Astrocyte (in vitro differentiated cells and primary cell): ENCODE measurements around the gene S100A9. TPM values are rescaled to one million over a fixed set of nuclear protein-coding genes. Genes with fewer than 3 reads are reported as not detected.

Source experiments
- DNase-seq: peaks from one replicate; pipeline ENCODE4 v3.0.0-alpha.2; 2010; ENCODE audit warnings: low read depth
- FAIRE-seq: peaks from 2 replicates; lab custom pipeline; 2011; peaks lifted over from hg19 to GRCh38; lab: Jason Lieb, UNC
- H2AFZ ChIP-seq: 2 replicates; pipeline ENCODE4 v1.6.0; 2012; ENCODE audit warnings: low read depth, low read length, inconsistent platforms
- H3K27ac ChIP-seq: 2 replicates; pipeline ENCODE4 v1.5.1; 2011; ENCODE audit warnings: low read depth, low read length, inconsistent platforms
- H3K27me3 ChIP-seq: 2 replicates; pipeline ENCODE4 v1.6.0; 2011; ENCODE audit warnings: low read length, inconsistent platforms; ENCODE audit not compliant: insufficient read depth
- H3K36me3 ChIP-seq: 2 replicates; pipeline ENCODE4 v1.5.1; 2011; ENCODE audit warnings: low read length, inconsistent platforms; ENCODE audit not compliant: insufficient read depth
- H3K4me1 ChIP-seq: 2 replicates; pipeline ENCODE4 v1.5.1; 2011; ENCODE audit warnings: low read length, inconsistent platforms; ENCODE audit not compliant: insufficient read depth
- H3K4me2 ChIP-seq: 2 replicates; pipeline ENCODE4 v1.6.0; 2012; ENCODE audit warnings: low read length, inconsistent platforms
- H3K4me3 ChIP-seq: 2 replicates; pipeline ENCODE4 v1.5.1; 2011; ENCODE audit warnings: low read depth, mild to moderate bottlenecking, low read length, inconsistent platforms; ENCODE audit not compliant: insufficient read depth
- H3K79me2 ChIP-seq: 2 replicates; pipeline ENCODE4 v1.6.0; 2012; ENCODE audit warnings: mild to moderate bottlenecking, low read length, inconsistent platforms; ENCODE audit not compliant: insufficient read depth
- H3K9ac ChIP-seq: 2 replicates; pipeline ENCODE4 v1.6.0; 2012; ENCODE audit warnings: mild to moderate bottlenecking, low read length, inconsistent platforms
- H3K9me3 ChIP-seq: 2 replicates; pipeline ENCODE4 v1.5.1; 2012; ENCODE audit warnings: low read depth, mild to moderate bottlenecking, low read length, inconsistent platforms; ENCODE audit not compliant: insufficient read depth
- H4K20me1 ChIP-seq: 2 replicates; pipeline ENCODE4 v1.6.0; 2012; ENCODE audit warnings: low read length, inconsistent platforms; ENCODE audit not compliant: insufficient read depth
- H3K27ac Mint-ChIP-seq: one replicate; pipeline ENCODE4 v1.8.0; 2021; ENCODE audit warnings: mild to moderate bottlenecking, mixed read lengths; ENCODE audit not compliant: unreplicated experiment
- H3K27me3 Mint-ChIP-seq: one replicate; pipeline ENCODE4 v1.8.0; 2021; ENCODE audit warnings: low read depth, mixed read lengths; ENCODE audit not compliant: unreplicated experiment
- H3K36me3 Mint-ChIP-seq: one replicate; pipeline ENCODE4 v1.8.0; 2021; ENCODE audit warnings: low read depth, mixed read lengths; ENCODE audit not compliant: unreplicated experiment
- H3K4me1 Mint-ChIP-seq: one replicate; pipeline ENCODE4 v1.8.0; 2021; ENCODE audit warnings: low read depth, mixed read lengths; ENCODE audit not compliant: unreplicated experiment
- H3K4me3 Mint-ChIP-seq: one replicate; pipeline ENCODE4 v1.8.0; 2021; ENCODE audit warnings: mild to moderate bottlenecking, moderate library complexity, mixed read lengths; ENCODE audit not compliant: unreplicated experiment
- H3K9me3 Mint-ChIP-seq: one replicate; pipeline ENCODE4 v1.8.0; 2021; ENCODE audit warnings: mild to moderate bottlenecking, mixed read lengths; ENCODE audit not compliant: unreplicated experiment
- EZH2 ChIP-seq: IDR thresholded peaks from 2 replicates; pipeline ENCODE4 v1.6.1; 2012; ENCODE audit warnings: mild to moderate bottlenecking, low read length, inconsistent platforms; ENCODE audit not compliant: insufficient read depth
- total RNA-seq: library from RNA; stranded (reverse); gene quantifications from 2 replicates; pipeline ENCODE4 v1.2.1, GENCODE V29; 2021
- TF ChIP-seq, protein P1 (sequence below): IDR thresholded peaks from 2 replicates; pipeline ENCODE4 v1.5.1; 2011; ENCODE audit warnings: low read depth, mild to moderate bottlenecking, inconsistent platforms, low read length, moderate library complexity; ENCODE audit not compliant: insufficient read depth

S100A9 gene
- total RNA-seq, 1 donor from 2014 or later: 1.8 TPM

DNA sequence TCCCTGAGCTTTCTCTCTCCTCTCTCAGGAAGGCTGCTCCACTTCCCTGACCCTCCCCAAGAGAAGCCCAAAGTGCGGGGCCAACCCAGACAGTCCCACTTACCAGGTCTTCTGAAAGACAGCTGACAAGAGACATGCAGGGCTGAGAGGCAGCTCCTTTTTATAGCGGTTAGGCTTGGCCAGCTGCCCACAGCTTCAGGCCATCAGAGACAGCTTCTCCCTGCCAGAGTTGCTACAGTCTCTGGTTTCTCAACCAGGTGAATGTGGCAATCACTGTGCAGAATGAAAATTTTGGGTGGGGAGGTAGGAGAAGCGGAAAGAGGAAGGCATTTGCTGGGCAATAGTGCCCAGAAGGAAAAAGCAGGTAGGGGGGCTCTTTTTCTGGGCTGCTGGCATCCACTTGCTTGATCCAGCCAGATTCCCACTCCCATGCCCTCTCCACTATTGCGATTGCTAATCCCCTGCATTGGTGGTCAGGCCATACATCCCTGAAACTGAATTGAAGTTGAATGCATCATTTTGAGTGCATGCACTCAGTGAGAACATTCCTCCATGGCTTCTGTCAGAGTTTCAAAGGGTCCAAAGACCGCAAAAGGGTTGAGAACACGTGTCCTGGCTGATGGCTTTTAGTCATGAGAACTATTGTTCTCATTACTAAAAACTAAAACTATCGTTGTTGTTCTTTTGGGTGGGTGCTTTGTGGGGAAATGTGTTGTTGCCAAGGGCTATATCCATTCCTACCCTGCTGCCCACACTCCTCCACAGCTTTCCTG is 33.5 kb downstream of the S100A9 start, which contains the start of gene S100A8:
Gene S100A8 (minus strand): TSS at position 136 of the 773 bp plus-strand sequence. CDS start 538 bp downstream, outside the sequence.
- no peak within 1 kb of the TSS for H2AFZ ChIP-seq
- Mint-ChIP-seq H3K36me3 (no peaks in the 10 kb centered on the region), H3K9me3 (no peaks in the 10 kb centered on the region), H3K4me1 (no peaks in the 10 kb centered on the region), H3K27me3 (peaks cover 62% of the 10 kb centered on the region), H3K4me3 (no peak within 1 kb of the TSS), H3K27ac (no peak within 1 kb of the TSS)
- H3K27ac ChIP-seq: no peak within 1 kb of the TSS
- no peaks in the 10 kb centered on the region for H3K27me3 ChIP-seq
- DNase-seq (no peak), FAIRE-seq (no peak)
- H4K20me1 ChIP-seq: no peaks in the 10 kb centered on the region
- H3K4me1 ChIP-seq: no peaks in the 10 kb centered on the region
- H3K36me3 ChIP-seq: no peaks in the 10 kb centered on the region
- no peak within 1 kb of the TSS for H3K4me3 ChIP-seq
- H3K4me2 ChIP-seq: no peak within 1 kb of the TSS
- no peak within 1 kb of the TSS for H3K9ac ChIP-seq
- no peaks in the 10 kb centered on the region for H3K79me2 ChIP-seq
- TF ChIP-seq, protein P1, sequence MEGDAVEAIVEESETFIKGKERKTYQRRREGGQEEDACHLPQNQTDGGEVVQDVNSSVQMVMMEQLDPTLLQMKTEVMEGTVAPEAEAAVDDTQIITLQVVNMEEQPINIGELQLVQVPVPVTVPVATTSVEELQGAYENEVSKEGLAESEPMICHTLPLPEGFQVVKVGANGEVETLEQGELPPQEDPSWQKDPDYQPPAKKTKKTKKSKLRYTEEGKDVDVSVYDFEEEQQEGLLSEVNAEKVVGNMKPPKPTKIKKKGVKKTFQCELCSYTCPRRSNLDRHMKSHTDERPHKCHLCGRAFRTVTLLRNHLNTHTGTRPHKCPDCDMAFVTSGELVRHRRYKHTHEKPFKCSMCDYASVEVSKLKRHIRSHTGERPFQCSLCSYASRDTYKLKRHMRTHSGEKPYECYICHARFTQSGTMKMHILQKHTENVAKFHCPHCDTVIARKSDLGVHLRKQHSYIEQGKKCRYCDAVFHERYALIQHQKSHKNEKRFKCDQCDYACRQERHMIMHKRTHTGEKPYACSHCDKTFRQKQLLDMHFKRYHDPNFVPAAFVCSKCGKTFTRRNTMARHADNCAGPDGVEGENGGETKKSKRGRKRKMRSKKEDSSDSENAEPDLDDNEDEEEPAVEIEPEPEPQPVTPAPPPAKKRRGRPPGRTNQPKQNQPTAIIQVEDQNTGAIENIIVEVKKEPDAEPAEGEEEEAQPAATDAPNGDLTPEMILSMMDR: no peak
- no peak for TF ChIP-seq EZH2
- no peaks in the 10 kb centered on the region for H3K9me3 ChIP-seq

DNA sequence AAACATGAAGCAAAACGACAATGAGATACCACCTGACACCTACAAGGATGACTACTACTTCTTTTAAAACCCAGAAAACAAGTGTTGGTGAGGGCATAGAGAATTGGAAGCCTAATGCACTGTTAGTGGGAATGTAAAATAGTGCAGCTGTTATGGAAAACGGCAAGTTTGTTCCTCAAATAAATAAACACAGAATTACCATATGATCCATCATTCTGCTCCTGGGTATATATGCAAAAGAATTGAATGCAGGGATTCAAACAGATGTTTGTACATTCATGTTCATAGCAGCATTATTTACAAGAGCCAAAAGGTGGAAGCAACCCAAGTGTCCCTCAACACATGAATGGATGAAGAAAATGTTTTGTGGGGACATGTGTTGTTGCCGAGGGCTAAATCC is 34.6 kb downstream of the S100A9 start:
- H3K9ac ChIP-seq: no peak overlapping the region
- H3K4me3 ChIP-seq: no peak overlapping the region
- peaks cover 66% of the 10 kb centered on the region for H3K27me3 Mint-ChIP-seq
- DNase-seq (no peak), FAIRE-seq (no peak)
- H3K4me1 ChIP-seq: no peaks in the 10 kb centered on the region
- H3K36me3 ChIP-seq: no peaks in the 10 kb centered on the region
- no peaks in the 10 kb centered on the region for H4K20me1 ChIP-seq
- no peaks in the 10 kb centered on the region for H3K79me2 ChIP-seq
- H3K9me3 ChIP-seq: no peaks in the 10 kb centered on the region
- H3K4me1 Mint-ChIP-seq: no peaks in the 10 kb centered on the region
- H3K9me3 Mint-ChIP-seq: no peaks in the 10 kb centered on the region
- no peaks in the 10 kb centered on the region for H3K27me3 ChIP-seq
- TF ChIP-seq, protein P1: no peak
- no peak for TF ChIP-seq EZH2
- H3K4me3 Mint-ChIP-seq: no peak overlapping the region
- H3K36me3 Mint-ChIP-seq: no peaks in the 10 kb centered on the region
- no peak overlapping the region for H2AFZ ChIP-seq
- no peak overlapping the region for H3K27ac ChIP-seq
- H3K27ac Mint-ChIP-seq: no peak overlapping the region
- H3K4me2 ChIP-seq: no peak overlapping the region

DNA sequence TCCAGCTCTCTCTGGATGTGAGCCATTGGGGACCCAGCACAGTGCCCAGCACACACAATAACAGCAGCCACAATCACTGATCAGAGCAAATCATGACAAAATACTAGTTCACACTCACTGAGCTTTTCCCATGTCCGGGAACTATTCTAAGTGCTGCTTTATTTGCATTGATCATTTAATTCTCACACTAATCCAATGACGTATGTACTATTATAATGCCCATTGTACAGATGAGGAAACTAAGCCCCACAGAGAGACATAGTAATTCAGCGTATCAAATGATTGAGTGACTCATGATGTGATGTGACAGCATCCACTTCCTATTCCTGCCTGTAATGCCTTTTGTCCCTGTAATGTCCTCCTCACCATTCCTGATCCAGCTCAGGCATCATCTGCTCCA is 35.2 kb downstream of the S100A9 start:
- no peaks in the 10 kb centered on the region for H3K4me1 Mint-ChIP-seq
- no peak overlapping the region for H2AFZ ChIP-seq
- H3K4me3 Mint-ChIP-seq: no peak overlapping the region
- no peaks in the 10 kb centered on the region for H3K9me3 ChIP-seq
- no peaks in the 10 kb centered on the region for H3K4me1 ChIP-seq
- no peaks in the 10 kb centered on the region for H3K79me2 ChIP-seq
- H4K20me1 ChIP-seq: no peaks in the 10 kb centered on the region
- no peaks in the 10 kb centered on the region for H3K36me3 ChIP-seq
- no peak overlapping the region for H3K4me2 ChIP-seq
- no peak overlapping the region for H3K9ac ChIP-seq
- H3K4me3 ChIP-seq: no peak overlapping the region
- H3K36me3 Mint-ChIP-seq: no peaks in the 10 kb centered on the region
- no peaks in the 10 kb centered on the region for H3K27me3 ChIP-seq
- TF ChIP-seq, protein P1: no peak
- TF ChIP-seq EZH2: no peak
- no peak for FAIRE-seq
- no peak for DNase-seq
- no peak overlapping the region for H3K27ac Mint-ChIP-seq
- no peak overlapping the region for H3K27ac ChIP-seq
- no peaks in the 10 kb centered on the region for H3K9me3 Mint-ChIP-seq
- peaks cover 66% of the 10 kb centered on the region for H3K27me3 Mint-ChIP-seq
